K562 (cell line): Measurements from ENCODE around the gene FBXL4. TPM values are rescaled to one million over a fixed set of nuclear protein-coding genes. Genes with fewer than 3 reads are reported as not detected.

Source experiments
- ATAC-seq: fragments of 200-7000 bp; cut with Tn5 transposase; 3 replicates; pipeline ENCODE4 v1.9.1; 2020; ENCODE audit warnings: moderate library complexity
- BruUV-seq: library from RNA; stranded (reverse); fragments of 400-500 nt; replicated peaks from 2 replicates; lab custom pipeline; 2021; lab: Mats Ljungman, UMichigan
- CTCF ChIA-PET: fragments of 300-600 bp; formaldehyde crosslinking; extraction: SDS; loops from one replicate; lab custom pipeline; 2021; ENCODE audit warnings: low intra/inter-chr PET ratio; lab: Yijun Ruan, JAX
- POLR2A ChIA-PET: fragments of 300-600, 350-650 bp; sonication (Branson Sonifier 250); formaldehyde crosslinking; extraction: SDS; loops from one replicate; lab custom pipeline; 2021; ENCODE audit warnings: antibody characterized with exemption, inconsistent platforms; lab: Yijun Ruan, JAX
- DNase-seq, 4 experiments: peaks; one replicate each; pipeline versions ENCODE4 v3.0.0 to v3.0.0-alpha.2; 2011 to 2018; ENCODE audit warnings: low spot score in 3 of 4, mixed read lengths in 3 of 4; ENCODE audit errors: extremely low read depth in 1 of 4
- FAIRE-seq: peaks from 2 replicates; lab custom pipeline; 2011; peaks lifted over from hg19 to GRCh38; lab: Jason Lieb, UNC
- H2AFZ ChIP-seq: 2 replicates; pipeline ENCODE4 v1.6.0; 2011; ENCODE audit warnings: low read depth, low read length, control low read depth, inconsistent platforms
- H3K27ac ChIP-seq: fragments of 200-600 bp; 3 replicates; pipeline ENCODE4 v1.8.0; 2011; ENCODE audit warnings: low read depth, mild to moderate bottlenecking, control low read depth, inconsistent platforms, low read length, moderate library complexity, mixed read lengths; ENCODE audit errors: extremely low read depth
- H3K27me3 ChIP-seq, 2 experiments: fragments of 300-600 bp in 1 of 2; 2 replicates in 1 of 2; 3 replicates in 1 of 2; pipeline versions ENCODE4 v1.6.0 to v1.8.0; 2011; ENCODE audit warnings: inconsistent platforms in 2 of 2, low read length in 2 of 2, mild to moderate bottlenecking in 1 of 2, mixed read lengths in 1 of 2, moderate library complexity in 1 of 2; ENCODE audit not compliant: control insufficient read depth in 2 of 2, insufficient read depth in 2 of 2
- H3K36me3 ChIP-seq: fragments of 300-600 bp; 3 replicates; pipeline ENCODE4 v1.8.0; 2011; ENCODE audit warnings: mild to moderate bottlenecking, low read length, inconsistent platforms; ENCODE audit not compliant: control insufficient read depth, insufficient read depth
- H3K4me1 ChIP-seq, 2 experiments: fragments of 200-600 bp in 1 of 2; replicated peaks in 1 of 2; 2 replicates in 1 of 2; 3 replicates in 1 of 2; pipeline versions ENCODE4 v1.5.1 to v1.8.0; 2011; ENCODE audit warnings: inconsistent platforms in 2 of 2, low read length in 2 of 2, mild to moderate bottlenecking in 1 of 2, mixed read lengths in 1 of 2, moderate library complexity in 1 of 2; ENCODE audit not compliant: control insufficient read depth in 2 of 2, insufficient read depth in 2 of 2
- H3K4me2 ChIP-seq: 2 replicates; pipeline ENCODE4 v1.6.1; 2011; ENCODE audit warnings: low read length, control low read depth, inconsistent platforms, mixed read lengths; ENCODE audit not compliant: insufficient read depth
- H3K4me3 ChIP-seq: fragments of 200-600 bp; sonication (generic), shearing (Covaris generic); 2 replicates; pipeline ENCODE4 v1.5.1; 2016; ENCODE audit warnings: control low read depth, inconsistent platforms
- H3K79me2 ChIP-seq: fragments of 200-600 bp; 3 replicates; pipeline ENCODE4 v1.8.0; 2011; ENCODE audit warnings: low read length, inconsistent platforms; ENCODE audit not compliant: control insufficient read depth, insufficient read depth
- H3K9ac ChIP-seq, 2 experiments: 2 replicates each; pipeline versions ENCODE4 v1.6.0 to v1.6.1; 2011; ENCODE audit warnings: low read depth in 2 of 2, low read length in 2 of 2, control low read depth in 1 of 2, inconsistent platforms in 1 of 2, mild to moderate bottlenecking in 1 of 2, mixed read lengths in 1 of 2; ENCODE audit not compliant: insufficient read depth in 1 of 2
- H3K9me1 ChIP-seq: one replicate; pipeline ENCODE4 v1.6.0; 2011; ENCODE audit warnings: inconsistent platforms, mild to moderate bottlenecking, low read length, moderate library complexity; ENCODE audit not compliant: control insufficient read depth, insufficient read depth
- H3K9me3 ChIP-seq: replicated peaks from 2 replicates; pipeline ENCODE4 v1.5.1; 2011; ENCODE audit warnings: low read depth, low read length, inconsistent platforms; ENCODE audit not compliant: control insufficient read depth, insufficient read depth
- H4K20me1 ChIP-seq: replicated peaks from 2 replicates; pipeline ENCODE4 v1.6.1; 2011; ENCODE audit warnings: low read length, inconsistent platforms, mixed read lengths; ENCODE audit not compliant: control insufficient read depth, insufficient read depth
- ARHGAP35 ChIP-seq: fragments of 450-650 bp; IDR thresholded peaks from 2 replicates; pipeline ENCODE4 v1.6.1; 2018; ENCODE audit not compliant: partially characterized antibody
- CBFA2T3 ChIP-seq: fragments of 450-650 bp; IDR thresholded peaks from 2 replicates; pipeline ENCODE4 v1.6.1; 2017
- CEBPZ ChIP-seq: fragments of 150-350 bp; IDR thresholded peaks from 2 replicates; pipeline ENCODE4 v1.6.1; 2014; ENCODE audit warnings: low read depth, mild to moderate bottlenecking, low read length, borderline replicate concordance
- DDX20 ChIP-seq: fragments of 450-650 bp; IDR thresholded peaks from 2 replicates; pipeline ENCODE4 v1.6.1; 2016; ENCODE audit warnings: missing genetic modification characterization, low read depth, mild to moderate bottlenecking, missing compliant biosample characterization, moderate library complexity
- HIVEP1 ChIP-seq: fragments of 250-450 bp; sonication (Bioruptor Pico); IDR thresholded peaks from 2 replicates; pipeline ENCODE4 v1.4.0; 2020; ENCODE audit warnings: mild to moderate bottlenecking
- POLR2AphosphoS2 ChIP-seq: IDR thresholded peaks from 2 replicates; pipeline ENCODE4 v1.6.1; 2012; ENCODE audit warnings: low read length, improper control_type of control experiment
- RBM22 ChIP-seq: fragments of 200-400 bp; formaldehyde crosslinking; IDR thresholded peaks from 2 replicates; pipeline ENCODE4 v1.6.1; 2018; ENCODE audit warnings: low read length, low read depth; ENCODE audit not compliant: poor library complexity, severe bottlenecking
- SUPT5H ChIP-seq: fragments of 450-650 bp; IDR thresholded peaks from 2 replicates; pipeline ENCODE4 v1.6.1; 2016
- TAF9B ChIP-seq: fragments of 450-650 bp; IDR thresholded peaks from 2 replicates; pipeline ENCODE4 v1.6.1; 2018; ENCODE audit warnings: mild to moderate bottlenecking; ENCODE audit not compliant: partially characterized antibody
- TCF7L2 ChIP-seq: fragments of 150-350 bp; IDR thresholded peaks from 2 replicates; pipeline ENCODE4 v1.6.1; 2016; ENCODE audit warnings: low read depth, mild to moderate bottlenecking, low read length, moderate library complexity
- ZNF445 ChIP-seq: fragments of 250-450 bp; sonication (Bioruptor Pico); IDR thresholded peaks from 2 replicates; pipeline ENCODE4 v1.4.0; 2020; ENCODE audit warnings: low read depth, mild to moderate bottlenecking, moderate library complexity
- WGBS: fragments of 100-300 bp; shearing (Covaris generic); methylation state at CpG from one replicate; pipeline ENCODE4 v1.1.6; 2016; ENCODE audit warnings: low coverage, mixed read lengths; ENCODE audit not compliant: insufficient coverage; ENCODE audit errors: missing lambda C conversion rate; 5-methylcytosine and 5-hydroxymethylcytosine counted together
- in situ Hi-C: fragments of 300-500 bp; cut with MboI; formaldehyde crosslinking; loops from 4 replicates; pipeline ENCODE4 v1.15.0; 2018; ENCODE audit warnings: inconsistent platforms, mixed read lengths
- intact Hi-C: fragments of 100-400 bp; cut with micrococcal nuclease; formaldehyde crosslinking; loops from 2 replicates; pipeline ENCODE4 v1.14.2; 2022
- polyA plus RNA-seq, 8 experiments: library from polyadenylated mRNA; depleted of rRNA in 4 of 8; stranded (reverse) in 5 of 8; unstranded in 3 of 8; fragments of >200 nt; fragmentation: Nextera tagmentation in 2 of 8; fragmentation: Illumina TruSeq in 1 of 8; extraction: Ambion mirVana in 2 of 8; extraction: Trizol in 1 of 8; gene quantifications; 2 replicates each; pipeline versions ENCODE4 v1.2.1 to v1.2.3, GENCODE V29; 2011 to 2014; ENCODE audit warnings: inconsistent platforms in 1 of 8, missing spikeins in 1 of 8
- total RNA-seq, 7 experiments: library from RNA; depleted of rRNA in 6 of 7; stranded (reverse); fragments of >200 nt in 6 of 7; fragmentation: Illumina TruSeq in 2 of 7; extraction: Trizol in 2 of 7; gene quantifications; 2 replicates each; pipeline versions ENCODE4 v1.2.1 to v1.2.3, GENCODE V29; 2011 to 2021; ENCODE audit warnings: low replicate concordance in 1 of 7
- TF ChIP-seq, protein P1 (sequence below): fragments of 200-800 bp; sonication (Bioruptor generic); IDR thresholded peaks from 2 replicates; pipeline ENCODE4 v1.6.1; 2017; ENCODE audit warnings: missing genetic modification characterization, missing compliant biosample characterization
- TF ChIP-seq, protein P2 (sequence below): fragments of 450-650 bp; formaldehyde crosslinking; IDR thresholded peaks from 2 replicates; pipeline ENCODE4 v1.4.0; 2020; ENCODE audit warnings: mild to moderate bottlenecking
- TF ChIP-seq, protein P3 (sequence below): sonication (generic); formaldehyde crosslinking; IDR thresholded peaks from 2 replicates; pipeline ENCODE4 v1.9.0; 2022; ENCODE audit warnings: mild to moderate bottlenecking, missing genetic modification reagents

FBXL4 gene
- total and polyA plus RNA-seq, 9 of the 15 experiments (the other 6 are each of a cell fraction or from before 2014, with no cell fraction given): 4.2 to 23.1 (median 7.7) TPM

GRCh38 chr6:98831959-98832283 is 115.8 kb downstream of the FBXL4 start (continued):
- TF ChIP-seq SUPT5H: no peak

- peaks cover 9 to 24% of the 10 kb centered on the region in 2 experiments; a peak in 4 of 5 replicates for H3K27me3 ChIP-seq
- DNase-seq (no peak), FAIRE-seq (no peak), ATAC-seq (no peak)
- no peaks in the 10 kb centered on the region for H3K9me1 ChIP-seq
- no peaks in the 10 kb centered on the region for H4K20me1 ChIP-seq
- intact Hi-C loops: no loop called here
- no peak overlapping the region for H2AFZ ChIP-seq
- POLR2A ChIA-PET: no interaction called here
- in situ Hi-C loops: no loop called here
- peaks cover 0 to 57% of the 10 kb centered on the region in 2 experiments; a peak in 3 of 5 replicates for H3K4me1 ChIP-seq
- no peak overlapping the region for H3K4me3 ChIP-seq
- peaks cover 6% of the 10 kb centered on the region; the same call in 1 of the 2 replicates for H3K9me3 ChIP-seq
- H3K36me3 ChIP-seq: no peaks in the 10 kb centered on the region
- 58% methylated on average over 51 of the region's 58 CpGs for WGBS
- no peaks in the 10 kb centered on the region for H3K79me2 ChIP-seq
- CTCF ChIA-PET: no interaction called here
- no TSS peak for BruUV-seq
- no peak overlapping the region for H3K27ac ChIP-seq
- H3K4me2 ChIP-seq: no peak overlapping the region
- no peak overlapping the region for H3K9ac ChIP-seq
- TF ChIP-seq, protein P1, sequence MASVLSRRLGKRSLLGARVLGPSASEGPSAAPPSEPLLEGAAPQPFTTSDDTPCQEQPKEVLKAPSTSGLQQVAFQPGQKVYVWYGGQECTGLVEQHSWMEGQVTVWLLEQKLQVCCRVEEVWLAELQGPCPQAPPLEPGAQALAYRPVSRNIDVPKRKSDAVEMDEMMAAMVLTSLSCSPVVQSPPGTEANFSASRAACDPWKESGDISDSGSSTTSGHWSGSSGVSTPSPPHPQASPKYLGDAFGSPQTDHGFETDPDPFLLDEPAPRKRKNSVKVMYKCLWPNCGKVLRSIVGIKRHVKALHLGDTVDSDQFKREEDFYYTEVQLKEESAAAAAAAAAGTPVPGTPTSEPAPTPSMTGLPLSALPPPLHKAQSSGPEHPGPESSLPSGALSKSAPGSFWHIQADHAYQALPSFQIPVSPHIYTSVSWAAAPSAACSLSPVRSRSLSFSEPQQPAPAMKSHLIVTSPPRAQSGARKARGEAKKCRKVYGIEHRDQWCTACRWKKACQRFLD (CRISPR knock-in tag): no peak
- TF ChIP-seq, protein P2, sequence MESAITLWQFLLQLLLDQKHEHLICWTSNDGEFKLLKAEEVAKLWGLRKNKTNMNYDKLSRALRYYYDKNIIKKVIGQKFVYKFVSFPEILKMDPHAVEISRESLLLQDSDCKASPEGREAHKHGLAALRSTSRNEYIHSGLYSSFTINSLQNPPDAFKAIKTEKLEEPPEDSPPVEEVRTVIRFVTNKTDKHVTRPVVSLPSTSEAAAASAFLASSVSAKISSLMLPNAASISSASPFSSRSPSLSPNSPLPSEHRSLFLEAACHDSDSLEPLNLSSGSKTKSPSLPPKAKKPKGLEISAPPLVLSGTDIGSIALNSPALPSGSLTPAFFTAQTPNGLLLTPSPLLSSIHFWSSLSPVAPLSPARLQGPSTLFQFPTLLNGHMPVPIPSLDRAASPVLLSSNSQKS (CRISPR knock-in tag): no peak
- TF ChIP-seq POLR2AphosphoS2: no peak
- TF ChIP-seq TAF9B: no peak
- no peak for TF ChIP-seq CBFA2T3
- TF ChIP-seq CEBPZ: no peak
- no peak for TF ChIP-seq DDX20
- no peak for TF ChIP-seq ARHGAP35
- TF ChIP-seq TCF7L2: no peak
- no peak for TF ChIP-seq RBM22
- TF ChIP-seq, protein P3, sequence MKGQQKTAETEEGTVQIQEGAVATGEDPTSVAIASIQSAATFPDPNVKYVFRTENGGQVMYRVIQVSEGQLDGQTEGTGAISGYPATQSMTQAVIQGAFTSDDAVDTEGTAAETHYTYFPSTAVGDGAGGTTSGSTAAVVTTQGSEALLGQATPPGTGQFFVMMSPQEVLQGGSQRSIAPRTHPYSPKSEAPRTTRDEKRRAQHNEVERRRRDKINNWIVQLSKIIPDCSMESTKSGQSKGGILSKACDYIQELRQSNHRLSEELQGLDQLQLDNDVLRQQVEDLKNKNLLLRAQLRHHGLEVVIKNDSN (CRISPR knock-in tag): no peak
- no peak for TF ChIP-seq ZNF445 (CRISPR knock-in tag)
- TF ChIP-seq HIVEP1 (CRISPR knock-in tag): no peak
These were observed 116.4 kb downstream of the FBXL4 start for GRCh38 chr6:98831057-98831958.
